HG02884 (cell line): ENCODE results near the gene RNPC3.
"Not testable (repeated sequence)": the region's sequence is repeated elsewhere in the genome, so short reads cannot be mapped to it uniquely, and the experiment has no call there.

Experiments
- ATAC-seq: cut with Tn5 transposase; IDR thresholded peaks from one replicate; pipeline ENCODE4 v1.9.1; 2021; ENCODE audit warnings: mild to moderate bottlenecking, moderate library complexity; ENCODE audit not compliant: unreplicated experiment

Gene RNPC3

GRCh38 chr1:103547840-103548239, 22.3 kb downstream of the RNPC3 start:
- no peak for ATAC-seq

- no peak for ATAC-seq
Measured at GRCh38 chr1:103560427-103560826, 34.9 kb downstream of the RNPC3 start.

- ATAC-seq, result not testable (repeated sequence)
Measured at GRCh38 chr1:103561124-103561523, 35.6 kb downstream of the RNPC3 start.

GRCh38 chr1:103561643-103562395, 36.3 kb downstream of the RNPC3 start:
- ATAC-seq, result peak; percentile 81

DNA sequence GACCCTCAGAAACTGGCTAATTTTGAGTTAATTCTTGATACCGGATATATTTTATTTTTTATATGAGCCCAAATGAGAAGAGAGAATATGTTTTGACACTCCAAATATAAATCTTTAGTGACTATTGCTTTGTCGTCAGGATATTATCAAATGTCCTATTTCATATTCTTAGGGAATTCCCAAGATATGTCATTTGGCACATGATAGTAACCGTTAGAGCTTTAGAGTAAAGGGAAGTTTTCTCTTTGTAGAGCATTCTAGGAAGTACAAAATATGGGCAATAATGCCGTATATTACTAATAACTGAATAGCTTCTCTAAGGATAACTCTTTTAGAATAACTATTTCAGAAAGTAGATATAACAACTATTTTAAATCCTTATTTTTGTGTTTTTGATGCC, 37.6 kb downstream of the RNPC3 start:
- no peak for ATAC-seq

DNA sequence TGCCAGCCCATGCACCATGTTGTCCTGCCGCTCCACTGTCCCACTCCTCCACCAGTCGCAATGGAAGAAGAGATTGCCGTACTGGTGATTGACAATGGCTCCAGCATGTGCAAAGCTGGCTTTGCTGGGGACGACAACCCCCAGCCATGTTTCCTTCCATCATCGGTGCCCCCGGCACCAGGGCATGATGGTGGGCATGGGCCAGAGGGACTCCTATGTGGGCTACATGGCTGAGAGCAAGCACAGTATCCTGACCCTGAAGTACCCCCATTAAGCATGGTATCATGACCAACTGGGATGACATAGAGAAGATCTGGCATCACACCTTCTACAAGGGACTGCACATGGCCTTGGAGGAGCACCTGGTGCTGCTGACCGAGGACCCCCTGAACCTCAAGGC, 44.0 kb downstream of the RNPC3 start:
- no peak for ATAC-seq

DNA sequence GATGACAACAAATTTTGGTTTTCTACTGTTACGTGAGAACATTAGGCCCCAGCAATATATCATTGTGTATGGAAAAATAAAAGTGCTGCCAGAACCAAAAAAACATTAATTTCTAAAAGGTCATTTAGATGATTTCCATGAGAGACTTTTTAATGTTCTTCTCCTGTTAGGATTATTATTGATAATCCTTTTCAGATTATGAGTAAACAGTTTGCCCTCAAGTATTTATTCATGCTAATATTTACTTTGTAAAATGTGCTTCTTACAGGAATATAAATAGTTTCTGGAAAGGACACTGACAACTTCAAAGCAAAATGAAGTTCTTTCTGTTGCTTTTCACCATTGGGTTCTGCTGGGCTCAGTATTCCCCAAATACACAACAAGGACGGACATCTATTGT, 45.8 kb downstream of the RNPC3 start, which contains the start of gene AMY2B:
AMY2B (plus strand) TSS at position 301 of the 400 bp plus-strand sequence; CDS start at position 315, 14 bp downstream.
- ATAC-seq, result not testable (repeated sequence)

- peak; percentile 84 for ATAC-seq
Measured at GRCh38 chr1:103576065-103576464, 50.6 kb downstream of the RNPC3 start.

DNA sequence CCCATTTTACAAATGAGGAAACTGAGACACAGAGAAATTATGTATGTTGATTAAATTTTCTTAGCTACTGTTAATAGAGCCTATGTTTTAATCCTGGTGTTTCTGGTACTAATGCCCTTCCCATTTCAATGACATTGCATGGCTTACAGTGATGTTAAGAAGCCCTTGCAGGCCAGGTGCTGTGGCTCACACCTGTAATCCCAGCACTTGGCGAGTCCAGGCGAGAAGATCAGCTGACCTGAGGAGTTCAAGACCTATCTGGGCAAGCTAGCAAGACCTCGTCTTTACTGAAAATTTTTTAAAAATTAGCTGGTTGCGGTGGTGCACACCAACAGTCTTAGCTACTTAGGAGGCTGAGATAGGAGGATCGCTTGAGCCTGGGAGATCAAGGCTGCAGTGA, 51.3 kb downstream of the RNPC3 start:
- not testable (repeated sequence) for ATAC-seq

- no peak for ATAC-seq
Measured at GRCh38 chr1:103582464-103582863, 57.0 kb downstream of the RNPC3 start.

- no peak for ATAC-seq
Measured at GRCh38 chr1:103583887-103584286, 58.4 kb downstream of the RNPC3 start.

DNA sequence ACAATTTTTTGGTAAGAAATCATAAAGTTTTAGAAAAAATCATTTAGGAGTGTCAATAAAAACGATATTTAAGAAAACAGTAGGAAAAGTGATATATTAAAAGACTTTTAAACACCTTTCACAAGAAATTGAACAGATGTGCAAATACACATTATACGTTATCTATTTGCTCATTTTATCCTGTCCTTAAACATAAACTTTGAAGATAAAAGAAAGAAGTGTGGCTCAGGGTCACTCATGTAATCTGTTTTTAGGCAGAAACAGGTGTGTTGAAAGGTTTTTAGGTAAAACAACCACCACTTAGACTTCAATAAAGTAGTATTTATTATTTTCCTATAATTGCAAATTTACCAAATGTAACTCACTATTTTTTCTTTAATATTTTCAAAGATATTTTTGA, 59.0 kb downstream of the RNPC3 start:
- no peak for ATAC-seq

DNA sequence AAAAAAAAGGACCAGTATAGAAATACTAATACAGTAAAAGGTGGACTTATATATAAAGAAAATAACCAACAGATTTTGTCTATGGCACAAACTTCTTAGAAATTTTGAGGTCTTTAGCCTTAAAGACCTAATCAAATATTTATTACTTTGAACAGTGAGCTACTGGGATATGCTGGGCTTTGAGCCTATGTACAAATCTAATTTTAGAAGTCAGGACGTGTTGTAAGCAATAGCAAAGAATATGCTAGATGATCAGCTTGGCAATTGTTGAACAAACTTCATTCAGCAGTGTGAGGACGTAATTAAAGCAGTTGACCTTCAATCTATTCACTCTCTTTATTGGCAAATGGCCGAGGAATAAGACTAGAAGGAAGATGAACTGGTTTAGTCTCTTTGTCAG, 77.2 kb downstream of the RNPC3 start:
- ATAC-seq, result not testable (repeated sequence)
